DOHH2 (cell line): Measurements from ENCODE around the gene YPEL5.

Experiments
- EZH2phosphoT487 ChIP-seq: fragments of 200-600 bp; sonication (generic); IDR thresholded peaks from 2 replicates; pipeline ENCODE4 v1.6.1; 2017; ENCODE audit warnings: borderline replicate concordance, mild to moderate bottlenecking, antibody characterized with exemption, low read length, moderate library complexity, mixed read lengths
- TF ChIP-seq, protein P1 (sequence below): fragments of 200-600 bp; sonication (generic); IDR thresholded peaks from one replicate; pipeline ENCODE4 v1.5.1; 2014; ENCODE audit warnings: antibody characterized with exemption, mild to moderate bottlenecking, low read depth, low read length; ENCODE audit not compliant: poor library complexity, severe bottlenecking

- TF ChIP-seq, protein P1, sequence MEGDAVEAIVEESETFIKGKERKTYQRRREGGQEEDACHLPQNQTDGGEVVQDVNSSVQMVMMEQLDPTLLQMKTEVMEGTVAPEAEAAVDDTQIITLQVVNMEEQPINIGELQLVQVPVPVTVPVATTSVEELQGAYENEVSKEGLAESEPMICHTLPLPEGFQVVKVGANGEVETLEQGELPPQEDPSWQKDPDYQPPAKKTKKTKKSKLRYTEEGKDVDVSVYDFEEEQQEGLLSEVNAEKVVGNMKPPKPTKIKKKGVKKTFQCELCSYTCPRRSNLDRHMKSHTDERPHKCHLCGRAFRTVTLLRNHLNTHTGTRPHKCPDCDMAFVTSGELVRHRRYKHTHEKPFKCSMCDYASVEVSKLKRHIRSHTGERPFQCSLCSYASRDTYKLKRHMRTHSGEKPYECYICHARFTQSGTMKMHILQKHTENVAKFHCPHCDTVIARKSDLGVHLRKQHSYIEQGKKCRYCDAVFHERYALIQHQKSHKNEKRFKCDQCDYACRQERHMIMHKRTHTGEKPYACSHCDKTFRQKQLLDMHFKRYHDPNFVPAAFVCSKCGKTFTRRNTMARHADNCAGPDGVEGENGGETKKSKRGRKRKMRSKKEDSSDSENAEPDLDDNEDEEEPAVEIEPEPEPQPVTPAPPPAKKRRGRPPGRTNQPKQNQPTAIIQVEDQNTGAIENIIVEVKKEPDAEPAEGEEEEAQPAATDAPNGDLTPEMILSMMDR = no peak
- no peak for TF ChIP-seq EZH2phosphoT487
These were observed 42.5 kb upstream of the YPEL5 start for GRCh38 chr2:30104307-30104706.
